GM10248 (cell line): ENCODE data around the gene KATNAL2.

ENCODE experiments used
- CTCF ChIA-PET: fragments of 300-600 bp; sonication (Branson Sonifier 250); formaldehyde crosslinking; extraction: SDS; loops from one replicate; lab custom pipeline; 2021; ENCODE audit warnings: antibody characterized with exemption; lab: Yijun Ruan, JAX
- POLR2A ChIA-PET: fragments of 350-650 bp; sonication (Branson Sonifier 250); formaldehyde crosslinking; extraction: SDS; loops from one replicate; lab custom pipeline; 2020; ENCODE audit warnings: antibody characterized with exemption; lab: Yijun Ruan, JAX
- DNase-seq: peaks from one replicate; pipeline ENCODE4 v3.0.0; 2012; ENCODE audit errors: extremely low spot score
- CTCF ChIP-seq: IDR thresholded peaks from 2 replicates; pipeline ENCODE4 v1.5.1; 2012; ENCODE audit warnings: mild to moderate bottlenecking, low read depth; ENCODE audit errors: extremely low read depth, missing control alignments, control extremely low read depth

KATNAL2 gene

GRCh38 chr18:46917108-46917802 lies at the start of gene KATNAL2, which contains the start of gene PIAS2:
TSS of gene KATNAL2 (plus strand) at chr18:46917602. CDS start at chr18:46946873, 29,271 bp downstream.
TSS of gene PIAS2 (minus strand) at chr18:46917507. CDS start at chr18:46917345, 162 bp downstream.
- ChIA-PET POLR2A (interaction anchor here (0.8 to 1.0 kb wide), 3 partner anchors 18 to 203 kb away, joined by 3 to 5 read pairs (median 4); no protein-coding TSS in a partner anchor), CTCF (interaction anchor here (1.0 kb wide), 2 partner anchors 58 to 242 kb away, joined by 3 read pairs; no protein-coding TSS in a partner anchor)
- peak; percentile 89 for DNase-seq
- peak; percentile 24 for TF ChIP-seq CTCF

- POLR2A ChIA-PET, result no interaction called here
- no peak for DNase-seq
- CTCF ChIA-PET, result interaction anchor here (0.9 kb wide), 1 partner anchor 82 kb away, joined by 3 read pairs; no protein-coding TSS in a partner anchor
Measured at GRCh38 chr18:46868169-46868921, 49.1 kb upstream of the KATNAL2 start.

GRCh38 chr18:46877329-46877987 lies 39.9 kb upstream of the KATNAL2 start:
- POLR2A ChIA-PET, result no interaction called here
- no peak for DNase-seq
- TF ChIP-seq CTCF, result no peak
- CTCF ChIA-PET, result interaction anchor here (1.1 to 1.5 kb wide), 2 partner anchors 16 to 17 kb away, joined by 3 read pairs; no protein-coding TSS in a partner anchor

More at GRCh38 chr18:46868169-46868921, 49.1 kb upstream of the KATNAL2 start:
- no peak for TF ChIP-seq CTCF

- no peak for TF ChIP-seq CTCF
- ChIA-PET CTCF (interaction anchor here (0.6 to 1.4 kb wide), 2 partner anchors 13 to 16 kb away, joined by 3 read pairs; no protein-coding TSS in a partner anchor), POLR2A (no interaction called here)
- no peak for DNase-seq
Measured at GRCh38 chr18:46883180-46883579, 34.2 kb upstream of the KATNAL2 start.

- POLR2A ChIA-PET, result no interaction called here
- no peak for TF ChIP-seq CTCF
- CTCF ChIA-PET, result no interaction called here
- DNase-seq, result no peak
Measured at GRCh38 chr18:46886893-46887292, 30.5 kb upstream of the KATNAL2 start.

- ChIA-PET POLR2A (no interaction called here), CTCF (no interaction called here)
- TF ChIP-seq CTCF, result no peak
- no peak for DNase-seq
Measured at GRCh38 chr18:46888965-46889364, 28.4 kb upstream of the KATNAL2 start.
